Thyroid gland (tissue), 4 donors: ENCODE results near the gene DENND1B. TPM values are rescaled to one million over a fixed set of nuclear protein-coding genes. Genes with fewer than 3 reads are reported as not detected.

Source experiments
- DNase-seq, 2 donors: peaks; one replicate each; pipeline ENCODE4 v3.0.0-alpha.2; 2019
- H3K27ac ChIP-seq, 3 donors: fragments of 200-600 bp; sonication (generic); 1 replicate in 2 of 3; 2 replicates in 1 of 3; pipeline ENCODE4 v1.5.1; 2016 to 2019; ENCODE audit warnings: mild to moderate bottlenecking in 1 of 3, moderate library complexity in 1 of 3
- H3K27me3 ChIP-seq: fragments of 200-600 bp; sonication (generic); one replicate; pipeline ENCODE4 v1.5.1; 2019
- H3K36me3 ChIP-seq, 2 donors: fragments of 200-600 bp; sonication (generic); one replicate each; pipeline ENCODE4 v1.5.1; 2016 to 2019
- H3K4me1 ChIP-seq, 2 donors: fragments of 200-600 bp; sonication (generic); one replicate each; pipeline ENCODE4 v1.5.1; 2017 to 2019
- H3K4me3 ChIP-seq, 3 donors: fragments of 200-600 bp; sonication (generic); replicated peaks in 1 of 3; 1 replicate in 2 of 3; 2 replicates in 1 of 3; pipeline ENCODE4 v1.5.1; 2016; ENCODE audit warnings: mild to moderate bottlenecking in 1 of 3
- H3K9me3 ChIP-seq: fragments of 200-600 bp; sonication (generic); one replicate; pipeline ENCODE4 v1.5.1; 2017
- CTCF ChIP-seq, 6 experiments: fragments of 200-600 bp in 3 of 6; fragments of 450-650 bp in 3 of 6; sonication (generic) in 3 of 6; IDR thresholded peaks; one replicate each; pipeline ENCODE4 v1.5.1; 2016 to 2019; ENCODE audit warnings: antibody characterized with exemption in 6 of 6, mild to moderate bottlenecking in 2 of 6, inconsistent platforms in 1 of 6, moderate library complexity in 1 of 6
- POLR2A ChIP-seq, 2 donors: fragments of 450-650 bp; IDR thresholded peaks; one replicate each; pipeline ENCODE4 v1.6.1; 2017; ENCODE audit warnings: antibody characterized with exemption in 2 of 2, mild to moderate bottlenecking in 2 of 2, moderate library complexity in 1 of 2
- WGBS, 2 donors: methylation state at CpG; one replicate each; pipeline ENCODE4 v1.1.5; 2017; 5-methylcytosine and 5-hydroxymethylcytosine counted together
- intact Hi-C: fragments of 100-400 bp; cut with DNase I; formaldehyde crosslinking; loops from one replicate; pipeline ENCODE4 v1.15.1; 2023
- total RNA-seq, 4 donors: library from RNA; depleted of rRNA; stranded (reverse); fragments of >200 nt; gene quantifications; one replicate each; pipeline ENCODE4 v1.2.3, GENCODE V29; 2016

The DENND1B gene
- total RNA-seq, 4 donors from 2014 or later = 17.5 to 32.3 (median 27.8) TPM

GRCh38 chr1:197737916-197738315 is 37.4 kb downstream of the DENND1B start:
- Histone ChIP-seq H3K36me3 (no peaks in the 10 kb centered on the region), H3K27ac (no peak overlapping the region), H3K9me3 (no peaks in the 10 kb centered on the region), H3K27me3 (no peaks in the 10 kb centered on the region), H3K4me3 (no peak overlapping the region), H3K4me1 (peaks cover 7 to 9% of the 10 kb centered on the region in 2 donors)
- WGBS, 2 donors = 95 to 98% methylated on average over 1 of the region's 1 CpG
- TF ChIP-seq CTCF (IDR thresholded peaks at IDR 0.05) (no peak), POLR2A (IDR thresholded peaks at IDR 0.05) (no peak)
- intact Hi-C loops = no loop called here
- no peak for DNase-seq

- peaks cover 7 to 9% of the 10 kb centered on the region in 2 donors for H3K4me1 ChIP-seq
- H3K36me3 ChIP-seq = no peaks in the 10 kb centered on the region
- H3K4me3 ChIP-seq = no peak overlapping the region
- no peaks in the 10 kb centered on the region for H3K9me3 ChIP-seq
- 77 to 82% methylated on average over 1 of the region's 1 CpG for WGBS, 2 donors
- TF ChIP-seq POLR2A (IDR thresholded peaks at IDR 0.05) = no peak
- no peak for TF ChIP-seq CTCF (IDR thresholded peaks at IDR 0.05)
- no peak for DNase-seq
- no peak overlapping the region for H3K27ac ChIP-seq
- H3K27me3 ChIP-seq = no peaks in the 10 kb centered on the region
- intact Hi-C loops = no loop called here
Observed at GRCh38 chr1:197736685-197737084, 38.6 kb downstream of the DENND1B start.

- H3K4me3 ChIP-seq = no peak overlapping the region
- H3K9me3 ChIP-seq = no peaks in the 10 kb centered on the region
- TF ChIP-seq CTCF (IDR thresholded peaks at IDR 0.05) = no peak
- TF ChIP-seq POLR2A (IDR thresholded peaks at IDR 0.05) = no peak
- DNase-seq = no peak
- H3K36me3 ChIP-seq = no peaks in the 10 kb centered on the region
- no peak overlapping the region for H3K27ac ChIP-seq
- peaks cover 9 to 10% of the 10 kb centered on the region in 2 donors for H3K4me1 ChIP-seq
- H3K27me3 ChIP-seq = no peaks in the 10 kb centered on the region
- intact Hi-C loops = no loop called here
- WGBS, 2 donors = 98 to 99% methylated on average over 16 of the region's 16 CpGs
Observed at GRCh38 chr1:197735461-197735860, 39.8 kb downstream of the DENND1B start.

GRCh38 chr1:197733324-197733723 is 42.0 kb downstream of the DENND1B start:
- no peak for TF ChIP-seq POLR2A (IDR thresholded peaks at IDR 0.05)
- TF ChIP-seq CTCF (IDR thresholded peaks at IDR 0.05) = no peak
- H3K36me3 ChIP-seq = no peaks in the 10 kb centered on the region
- intact Hi-C loops = no loop called here
- H3K4me3 ChIP-seq = no peak overlapping the region
- no peak overlapping the region for H3K27ac ChIP-seq
- WGBS, 2 donors = 68 to 71% methylated on average over 5 of the region's 5 CpGs
- DNase-seq = no peak
- H3K9me3 ChIP-seq = no peaks in the 10 kb centered on the region
- peaks cover 7 to 9% of the 10 kb centered on the region in 2 donors for H3K4me1 ChIP-seq
- H3K27me3 ChIP-seq = no peaks in the 10 kb centered on the region

GRCh38 chr1:197732187-197732586 is 43.1 kb downstream of the DENND1B start:
- Histone ChIP-seq H3K4me3 (no peak overlapping the region), H3K4me1 (peaks cover 3 to 4% of the 10 kb centered on the region in 2 donors), H3K27ac (no peak overlapping the region), H3K36me3 (no peaks in the 10 kb centered on the region), H3K27me3 (no peaks in the 10 kb centered on the region), H3K9me3 (no peaks in the 10 kb centered on the region)
- intact Hi-C loops = no loop called here
- 96 to 97% methylated on average over 2 of the region's 2 CpGs for WGBS, 2 donors
- no peak for DNase-seq
- TF ChIP-seq CTCF (IDR thresholded peaks at IDR 0.05) = no peak
- TF ChIP-seq POLR2A (IDR thresholded peaks at IDR 0.05) = no peak
